Osteocyte (in vitro differentiated cells): ENCODE results near the gene LGMN. TPM values are rescaled to one million over a fixed set of nuclear protein-coding genes. Genes with fewer than 3 reads are reported as not detected.
"Not testable (repeated sequence)": the region's sequence is repeated elsewhere in the genome, so short reads cannot be mapped to it uniquely, and the experiment has no call there.

Source experiments
- DNase-seq: peaks from one replicate; pipeline ENCODE4 v3.0.0; 2021; ENCODE audit warnings: mixed read lengths; ENCODE audit not compliant: unreplicated experiment; ENCODE audit errors: extremely low spot score
- H3K27ac Mint-ChIP-seq: one replicate; pipeline ENCODE4 v1.8.0; 2021; ENCODE audit warnings: mild to moderate bottlenecking, mixed read lengths; ENCODE audit not compliant: unreplicated experiment
- H3K27me3 Mint-ChIP-seq: one replicate; pipeline ENCODE4 v1.8.0; 2021; ENCODE audit warnings: mixed read lengths; ENCODE audit not compliant: unreplicated experiment
- H3K36me3 Mint-ChIP-seq: one replicate; pipeline ENCODE4 v1.8.0; 2021; ENCODE audit warnings: mixed read lengths; ENCODE audit not compliant: unreplicated experiment
- H3K4me1 Mint-ChIP-seq: one replicate; pipeline ENCODE4 v1.8.0; 2021; ENCODE audit warnings: mixed read lengths; ENCODE audit not compliant: unreplicated experiment
- H3K4me3 Mint-ChIP-seq: one replicate; pipeline ENCODE4 v1.8.0; 2021; ENCODE audit warnings: mild to moderate bottlenecking, moderate library complexity, mixed read lengths; ENCODE audit not compliant: unreplicated experiment
- H3K9me3 Mint-ChIP-seq: one replicate; pipeline ENCODE4 v1.8.0; 2021; ENCODE audit warnings: mixed read lengths; ENCODE audit not compliant: unreplicated experiment
- CTCF ChIP-seq: fragments of 200-600 bp; sonication (generic); IDR thresholded peaks from 2 replicates; pipeline ENCODE4 v1.5.0; 2021; ENCODE audit warnings: antibody characterized with exemption, mild to moderate bottlenecking, moderate library complexity
- total RNA-seq: library from RNA; stranded (reverse); gene quantifications from 2 replicates; pipeline ENCODE4 v1.2.1, GENCODE V29; 2021

LGMN gene
- total RNA-seq, 1 donor from 2014 or later, result 66.3 TPM

DNA sequence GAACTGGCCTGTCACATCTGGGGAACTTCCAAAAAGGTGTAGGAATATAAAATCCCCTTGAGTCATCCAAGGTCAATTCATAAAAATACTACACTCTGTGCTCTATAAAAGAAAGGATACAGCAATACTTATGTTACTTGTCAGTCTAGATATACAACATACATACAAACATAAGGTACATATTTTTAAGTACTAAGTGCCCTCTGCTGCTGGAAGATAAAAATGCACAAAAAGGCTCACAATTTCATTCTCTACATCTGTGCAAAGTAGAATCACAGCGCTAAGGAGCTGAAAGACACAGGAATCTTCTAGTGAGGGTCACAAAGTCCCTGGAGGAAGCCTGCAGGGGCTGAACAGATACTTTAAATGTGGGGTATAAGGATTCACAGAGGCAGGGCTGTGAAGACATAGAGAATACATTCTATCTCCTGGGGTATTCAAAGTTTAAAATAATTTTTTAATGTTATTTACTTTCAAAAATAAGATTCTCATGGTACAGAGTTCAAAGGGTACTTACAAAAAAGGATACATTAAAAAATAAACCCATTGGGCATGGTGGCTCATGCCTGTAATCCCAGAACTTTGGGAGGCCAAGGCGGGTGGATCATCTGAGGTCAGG is 35.5 kb upstream of the LGMN start:
- TF ChIP-seq CTCF, result peak; percentile 71
- no peaks in the 10 kb centered on the region for H3K27me3 Mint-ChIP-seq
- H3K27ac Mint-ChIP-seq, result peak overlapping the region; percentile 51
- no peak for DNase-seq
- H3K4me3 Mint-ChIP-seq, result no peak overlapping the region
- H3K9me3 Mint-ChIP-seq, result peaks cover 3% of the 10 kb centered on the region
- H3K36me3 Mint-ChIP-seq, result no peaks in the 10 kb centered on the region
- H3K4me1 Mint-ChIP-seq, result peaks cover 15% of the 10 kb centered on the region

GRCh38 chr14:92781350-92781749 is 32.9 kb upstream of the LGMN start:
- no peak for TF ChIP-seq CTCF

GRCh38 chr14:92780444-92781232 is 32.2 kb upstream of the LGMN start:
- Mint-ChIP-seq H3K4me1 (peaks cover 6% of the 10 kb centered on the region), H3K27me3 (peaks cover 2% of the 10 kb centered on the region), H3K9me3 (no peaks in the 10 kb centered on the region), H3K4me3 (no peak overlapping the region), H3K27ac (no peak overlapping the region), H3K36me3 (no peaks in the 10 kb centered on the region)
- DNase-seq, result no peak
- TF ChIP-seq CTCF, result no peak

More at GRCh38 chr14:92781350-92781749, 32.9 kb upstream of the LGMN start:
- no peaks in the 10 kb centered on the region for H3K36me3 Mint-ChIP-seq
- H3K27ac Mint-ChIP-seq, result no peak overlapping the region
- no peak overlapping the region for H3K4me3 Mint-ChIP-seq
- no peak for DNase-seq
- H3K9me3 Mint-ChIP-seq, result no peaks in the 10 kb centered on the region
- peaks cover 2% of the 10 kb centered on the region for H3K27me3 Mint-ChIP-seq
- peaks cover 13% of the 10 kb centered on the region for H3K4me1 Mint-ChIP-seq

GRCh38 chr14:92778868-92779565 is 30.6 kb upstream of the LGMN start:
- not testable (repeated sequence) for H3K27ac Mint-ChIP-seq, DNase-seq, H3K4me1 Mint-ChIP-seq, H3K4me3 Mint-ChIP-seq, H3K9me3 Mint-ChIP-seq, H3K36me3 Mint-ChIP-seq, H3K27me3 Mint-ChIP-seq

DNA sequence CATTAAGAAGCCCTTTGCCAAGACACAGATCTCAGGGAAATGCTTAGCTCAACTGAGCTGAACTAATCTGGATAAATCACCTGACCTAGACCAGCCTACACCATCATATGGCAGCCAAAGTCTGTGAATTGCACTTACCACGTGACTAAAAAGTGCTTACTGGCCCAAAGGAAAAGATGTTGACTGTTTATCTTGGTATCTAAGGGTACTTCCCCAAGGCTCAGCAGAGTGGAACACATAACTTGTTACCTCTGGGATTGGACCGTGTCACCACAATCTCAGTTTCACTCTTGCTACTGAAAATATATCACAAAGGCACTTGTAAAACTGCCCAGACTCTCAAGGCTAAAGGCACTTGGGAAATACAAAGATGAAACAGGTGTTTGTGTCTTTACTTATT is 26.9 kb upstream of the LGMN start:
- not testable (repeated sequence) for DNase-seq, H3K36me3 Mint-ChIP-seq, H3K4me1 Mint-ChIP-seq, H3K27ac Mint-ChIP-seq, H3K4me3 Mint-ChIP-seq, H3K9me3 Mint-ChIP-seq
- peaks cover 11% of the 10 kb centered on the region for H3K27me3 Mint-ChIP-seq

- no peak for TF ChIP-seq CTCF
- DNase-seq, result no peak
- H3K4me1 Mint-ChIP-seq, result no peaks in the 10 kb centered on the region
- no peaks in the 10 kb centered on the region for H3K9me3 Mint-ChIP-seq
- no peaks in the 10 kb centered on the region for H3K36me3 Mint-ChIP-seq
- H3K27me3 Mint-ChIP-seq, result peaks cover 12% of the 10 kb centered on the region
- no peak overlapping the region for H3K4me3 Mint-ChIP-seq
- H3K27ac Mint-ChIP-seq, result no peak overlapping the region
These were observed 26.1 kb upstream of the LGMN start for GRCh38 chr14:92774572-92774971.
